PC-3 (cell line): ENCODE results near the gene UNC119B.

Source experiments
- EZH2 ChIP-seq: fragments of 300-600 bp; sonication (generic); IDR thresholded peaks from one replicate; pipeline ENCODE4 v1.6.1; 2017; ENCODE audit warnings: antibody characterized with exemption, mild to moderate bottlenecking, low read length; ENCODE audit not compliant: unreplicated experiment
- TF ChIP-seq, protein P1 (sequence below): fragments of 300-600 bp; sonication (generic); conservative IDR thresholded peaks from 2 replicates; pipeline ENCODE4 v1.5.1; 2017; ENCODE audit warnings: antibody characterized with exemption, low read depth, mild to moderate bottlenecking, low read length

DNA sequence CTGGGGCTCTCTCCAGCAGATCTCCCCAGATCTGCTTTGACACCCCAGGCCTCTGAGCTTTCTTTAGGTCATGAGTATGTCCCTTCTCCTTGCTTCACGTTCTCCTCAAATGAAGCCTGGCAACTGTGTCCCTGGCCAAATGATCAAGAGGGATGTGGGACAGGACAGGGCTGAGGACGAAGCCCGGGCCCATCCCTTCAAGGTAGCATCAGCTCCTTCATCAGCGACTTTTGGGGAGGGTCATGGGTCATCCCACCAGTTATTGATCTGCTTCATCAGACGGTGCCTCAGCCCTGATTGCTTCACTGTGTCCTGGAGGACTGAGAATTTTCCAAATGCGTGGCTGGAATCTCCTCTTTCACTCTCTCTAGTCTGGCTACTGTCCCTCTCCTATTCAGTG, 47.7 kb downstream of the UNC119B start:
- TF ChIP-seq, protein P1, sequence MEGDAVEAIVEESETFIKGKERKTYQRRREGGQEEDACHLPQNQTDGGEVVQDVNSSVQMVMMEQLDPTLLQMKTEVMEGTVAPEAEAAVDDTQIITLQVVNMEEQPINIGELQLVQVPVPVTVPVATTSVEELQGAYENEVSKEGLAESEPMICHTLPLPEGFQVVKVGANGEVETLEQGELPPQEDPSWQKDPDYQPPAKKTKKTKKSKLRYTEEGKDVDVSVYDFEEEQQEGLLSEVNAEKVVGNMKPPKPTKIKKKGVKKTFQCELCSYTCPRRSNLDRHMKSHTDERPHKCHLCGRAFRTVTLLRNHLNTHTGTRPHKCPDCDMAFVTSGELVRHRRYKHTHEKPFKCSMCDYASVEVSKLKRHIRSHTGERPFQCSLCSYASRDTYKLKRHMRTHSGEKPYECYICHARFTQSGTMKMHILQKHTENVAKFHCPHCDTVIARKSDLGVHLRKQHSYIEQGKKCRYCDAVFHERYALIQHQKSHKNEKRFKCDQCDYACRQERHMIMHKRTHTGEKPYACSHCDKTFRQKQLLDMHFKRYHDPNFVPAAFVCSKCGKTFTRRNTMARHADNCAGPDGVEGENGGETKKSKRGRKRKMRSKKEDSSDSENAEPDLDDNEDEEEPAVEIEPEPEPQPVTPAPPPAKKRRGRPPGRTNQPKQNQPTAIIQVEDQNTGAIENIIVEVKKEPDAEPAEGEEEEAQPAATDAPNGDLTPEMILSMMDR, result no peak
- TF ChIP-seq EZH2, result no peak
